ENCODE measurements around the gene PANK3. TPM values are rescaled to one million over a fixed set of nuclear protein-coding genes. Genes with fewer than 3 reads are reported as not detected.
"Not testable (repeated sequence)": the region's sequence is repeated elsewhere in the genome, so short reads cannot be mapped to it uniquely, and the experiment has no call there.

The PANK3 gene
- total and polyA plus RNA-seq, 3 donors from 2014 or later: 25.2 to 50.0 (median 44.9) TPM

GRCh38 chr5:168550656-168551055, 28.5 kb downstream of the PANK3 start:
- no peaks in the 10 kb centered on the region for H3K36me3 ChIP-seq (ENCODE audit: low read depth, missing control alignments)
- H3K27ac ChIP-seq: no peak overlapping the region
- TF ChIP-seq, protein P1, sequence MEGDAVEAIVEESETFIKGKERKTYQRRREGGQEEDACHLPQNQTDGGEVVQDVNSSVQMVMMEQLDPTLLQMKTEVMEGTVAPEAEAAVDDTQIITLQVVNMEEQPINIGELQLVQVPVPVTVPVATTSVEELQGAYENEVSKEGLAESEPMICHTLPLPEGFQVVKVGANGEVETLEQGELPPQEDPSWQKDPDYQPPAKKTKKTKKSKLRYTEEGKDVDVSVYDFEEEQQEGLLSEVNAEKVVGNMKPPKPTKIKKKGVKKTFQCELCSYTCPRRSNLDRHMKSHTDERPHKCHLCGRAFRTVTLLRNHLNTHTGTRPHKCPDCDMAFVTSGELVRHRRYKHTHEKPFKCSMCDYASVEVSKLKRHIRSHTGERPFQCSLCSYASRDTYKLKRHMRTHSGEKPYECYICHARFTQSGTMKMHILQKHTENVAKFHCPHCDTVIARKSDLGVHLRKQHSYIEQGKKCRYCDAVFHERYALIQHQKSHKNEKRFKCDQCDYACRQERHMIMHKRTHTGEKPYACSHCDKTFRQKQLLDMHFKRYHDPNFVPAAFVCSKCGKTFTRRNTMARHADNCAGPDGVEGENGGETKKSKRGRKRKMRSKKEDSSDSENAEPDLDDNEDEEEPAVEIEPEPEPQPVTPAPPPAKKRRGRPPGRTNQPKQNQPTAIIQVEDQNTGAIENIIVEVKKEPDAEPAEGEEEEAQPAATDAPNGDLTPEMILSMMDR (IDR thresholded peaks at IDR 0.05): no peak
- TF ChIP-seq POLR2A (IDR thresholded peaks at IDR 0.05): no peak

GRCh38 chr5:168549554-168549953, 29.6 kb downstream of the PANK3 start:
- Histone ChIP-seq H3K27me3 (no peaks in the 10 kb centered on the region), H3K27ac (no peak overlapping the region), H3K4me1 (no peaks in the 10 kb centered on the region), H3K9me3 (no peaks in the 10 kb centered on the region), H3K4me3 (no peak overlapping the region), H3K36me3 (ENCODE audit: low read depth, missing control alignments) (no peaks in the 10 kb centered on the region)
- intact Hi-C loops (cut with DNase I; ENCODE audit: low total_unique reads): no loop called here
- 92 to 94% methylated on average over 7 of the region's 7 CpGs for WGBS, 2 donors
- DNase-seq: no peak
- TF ChIP-seq, protein P1 (IDR thresholded peaks at IDR 0.05): no peak
- no peak for TF ChIP-seq POLR2A (IDR thresholded peaks at IDR 0.05)

More at GRCh38 chr5:168550656-168551055, 28.5 kb downstream of the PANK3 start:
- no peak overlapping the region for H3K4me3 ChIP-seq
- DNase-seq: no peak
- intact Hi-C loops (cut with DNase I; ENCODE audit: low total_unique reads): no loop called here
- no peaks in the 10 kb centered on the region for H3K27me3 ChIP-seq
- H3K9me3 ChIP-seq: no peaks in the 10 kb centered on the region
- H3K4me1 ChIP-seq: no peaks in the 10 kb centered on the region

GRCh38 chr5:168537176-168537575, 42.0 kb downstream of the PANK3 start:
- 67 to 78% methylated on average over 2 of the region's 2 CpGs for WGBS, 2 donors
- H3K27me3 ChIP-seq: no peaks in the 10 kb centered on the region
- no peaks in the 10 kb centered on the region for H3K9me3 ChIP-seq
- intact Hi-C loops (cut with DNase I; ENCODE audit: low total_unique reads): no loop called here
- no peaks in the 10 kb centered on the region for H3K4me1 ChIP-seq
- TF ChIP-seq POLR2A (IDR thresholded peaks at IDR 0.05): no peak
- TF ChIP-seq, protein P1 (IDR thresholded peaks at IDR 0.05): no peak
- no peak overlapping the region for H3K27ac ChIP-seq
- H3K4me3 ChIP-seq: no peak overlapping the region
- no peak for DNase-seq
- no peaks in the 10 kb centered on the region for H3K36me3 ChIP-seq (ENCODE audit: low read depth, missing control alignments)

DNA sequence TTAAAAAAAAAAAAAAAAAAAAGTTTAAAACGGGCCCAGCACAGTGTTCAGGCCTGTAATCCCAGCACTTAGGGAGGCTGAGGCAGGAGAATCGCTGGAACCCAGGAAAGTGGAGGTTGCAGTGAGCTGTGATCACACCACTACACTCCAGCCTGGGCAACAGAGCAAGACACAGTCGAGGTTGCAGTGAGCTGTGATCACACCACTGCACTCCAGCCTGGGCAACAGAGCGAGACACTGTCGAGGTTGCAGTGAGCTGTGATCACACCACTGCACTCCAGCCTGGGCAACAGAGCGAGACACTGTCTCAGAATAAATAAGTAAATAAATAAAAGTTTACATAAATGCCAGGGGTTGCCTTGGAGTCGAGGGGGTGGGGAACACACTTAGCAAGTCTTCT, 44.8 kb downstream of the PANK3 start:
- WGBS, 2 donors: 88 to 92% methylated on average over 7 of the region's 7 CpGs
- H3K36me3 ChIP-seq (ENCODE audit: low read depth, missing control alignments); intact Hi-C loops (cut with DNase I; ENCODE audit: low total_unique reads); DNase-seq; H3K4me3 ChIP-seq; H3K27me3 ChIP-seq; H3K9me3 ChIP-seq; H3K27ac ChIP-seq; H3K4me1 ChIP-seq: not testable (repeated sequence)

GRCh38 chr5:168531987-168532864, 46.9 kb downstream of the PANK3 start:
- TF ChIP-seq POLR2A (IDR thresholded peaks at IDR 0.05): no peak
- TF ChIP-seq, protein P1 (IDR thresholded peaks at IDR 0.05): no peak
- WGBS, 2 donors: 72 to 86% methylated on average over 6 of the region's 6 CpGs
- Histone ChIP-seq H3K4me3 (no peak overlapping the region), H3K27me3 (no peaks in the 10 kb centered on the region), H3K36me3 (ENCODE audit: low read depth, missing control alignments) (no peaks in the 10 kb centered on the region), H3K27ac (no peak overlapping the region), H3K9me3 (no peaks in the 10 kb centered on the region), H3K4me1 (peaks cover 3% of the 10 kb centered on the region)
- no peak for DNase-seq
- intact Hi-C loops (cut with DNase I; ENCODE audit: low total_unique reads): no loop called here

Data from testis (tissue), 3 donors.